K562 (cell line): ENCODE measurements around the gene ACAP3. TPM values are rescaled to one million over a fixed set of nuclear protein-coding genes. Genes with fewer than 3 reads are reported as not detected.
A peak's percentile ranks its signal among the peaks of the same experiment; 100 is the strongest.

ENCODE experiments used
- DPF2 ChIP-seq: fragments of 450-650 bp; IDR thresholded peaks from 2 replicates; pipeline ENCODE4 v1.6.1; 2016
- E2F5 ChIP-seq: sonication (generic); formaldehyde crosslinking; IDR thresholded peaks from 2 replicates; pipeline ENCODE4 v1.8.0; 2022; ENCODE audit warnings: mild to moderate bottlenecking, missing genetic modification reagents
- FOXO4 ChIP-seq: fragments of 450-650 bp; formaldehyde crosslinking; IDR thresholded peaks from 2 replicates; pipeline ENCODE4 v1.4.0; 2020; ENCODE audit warnings: mild to moderate bottlenecking, moderate library complexity
- HMBOX1 ChIP-seq: sonication (generic); IDR thresholded peaks from 2 replicates; pipeline ENCODE4 v1.6.1; 2016
- MED1 ChIP-seq: sonication (generic); formaldehyde crosslinking; IDR thresholded peaks from 2 replicates; pipeline ENCODE4 v1.8.1; 2023; ENCODE audit warnings: missing genetic modification reagents, borderline replicate concordance
- PKNOX1 ChIP-seq: fragments of 450-650 bp; IDR thresholded peaks from 2 replicates; pipeline ENCODE4 v1.6.1; 2016
- RNF219 ChIP-seq: fragments of 250-450 bp; sonication (Bioruptor Pico); IDR thresholded peaks from 2 replicates; pipeline ENCODE4 v1.5.0; 2022; ENCODE audit warnings: mild to moderate bottlenecking
- STAG1 ChIP-seq: sonication (generic); formaldehyde crosslinking; IDR thresholded peaks from 2 replicates; pipeline ENCODE4 v1.5.0; 2020; ENCODE audit warnings: missing genetic modification reagents, borderline replicate concordance
- ZNF282 ChIP-seq: sonication (generic); formaldehyde crosslinking; IDR thresholded peaks from 2 replicates; pipeline ENCODE4 v1.8.1; 2023; ENCODE audit warnings: missing genetic modification reagents
- polyA plus RNA-seq, 8 experiments: library from polyadenylated mRNA; depleted of rRNA in 4 of 8; stranded (reverse) in 5 of 8; unstranded in 3 of 8; fragments of >200 nt; fragmentation: Nextera tagmentation in 2 of 8; fragmentation: Illumina TruSeq in 1 of 8; extraction: Ambion mirVana in 2 of 8; extraction: Trizol in 1 of 8; gene quantifications; 2 replicates each; pipeline versions ENCODE4 v1.2.1 to v1.2.3, GENCODE V29; 2011 to 2014; ENCODE audit warnings: inconsistent platforms in 1 of 8, missing spikeins in 1 of 8
- total RNA-seq, 7 experiments: library from RNA; depleted of rRNA in 6 of 7; stranded (reverse); fragments of >200 nt in 6 of 7; fragmentation: Illumina TruSeq in 2 of 7; extraction: Trizol in 2 of 7; gene quantifications; 2 replicates each; pipeline versions ENCODE4 v1.2.1 to v1.2.3, GENCODE V29; 2011 to 2021; ENCODE audit warnings: low replicate concordance in 1 of 7

ACAP3 gene
- total and polyA plus RNA-seq, 9 of the 15 experiments (the other 6 are each of a cell fraction or from before 2014, with no cell fraction given) = 0.01 to 49.0 (median 12.0) TPM

- TF ChIP-seq FOXO4 (CRISPR knock-in tag) (no peak), PKNOX1 (0 out of 2 replicates have a peak, but pooled peaks have one; percentile 16), E2F5 (CRISPR knock-in tag) (no peak), RNF219 (CRISPR knock-in tag) (no peak), MED1 (CRISPR knock-in tag) (no peak), HMBOX1 (no peak), ZNF282 (CRISPR knock-in tag) (no peak), DPF2 (no peak), STAG1 (CRISPR knock-in tag) (0 out of 2 replicates have a peak, but pooled peaks have one; percentile 15)
These were observed 22.0 kb downstream of the ACAP3 start (continued) for GRCh38 chr1:1285611-1286311.
